Hindlimb muscle (tissue), 1 donor: ENCODE measurements around the gene NEAT1. TPM values are rescaled to one million over a fixed set of nuclear protein-coding genes. Genes with fewer than 3 reads are reported as not detected.
A peak's percentile ranks its signal among the peaks of the same experiment; 100 is the strongest.

ENCODE experiments used
- DNase-seq: peaks from one replicate; pipeline ENCODE4 v3.0.0-alpha.2; 2013
- polyA plus RNA-seq: library from polyadenylated mRNA; unstranded; fragments of 120-200 nt; gene quantifications from one replicate; pipeline ENCODE4 v1.2.1, GENCODE V29; 2013; ENCODE audit not compliant: insufficient read length

Gene NEAT1
- polyA plus RNA-seq, 1 donor: 88.9 TPM

- peak; percentile 100 for DNase-seq
These were observed 65.1 kb downstream of the NEAT1 start for GRCh38 chr11:65487467-65488272.

- DNase-seq: no peak
These were observed 65.9 kb downstream of the NEAT1 start for GRCh38 chr11:65488273-65489034.

- DNase-seq: no peak
These were observed 66.6 kb downstream of the NEAT1 start for GRCh38 chr11:65489035-65489705.

DNA sequence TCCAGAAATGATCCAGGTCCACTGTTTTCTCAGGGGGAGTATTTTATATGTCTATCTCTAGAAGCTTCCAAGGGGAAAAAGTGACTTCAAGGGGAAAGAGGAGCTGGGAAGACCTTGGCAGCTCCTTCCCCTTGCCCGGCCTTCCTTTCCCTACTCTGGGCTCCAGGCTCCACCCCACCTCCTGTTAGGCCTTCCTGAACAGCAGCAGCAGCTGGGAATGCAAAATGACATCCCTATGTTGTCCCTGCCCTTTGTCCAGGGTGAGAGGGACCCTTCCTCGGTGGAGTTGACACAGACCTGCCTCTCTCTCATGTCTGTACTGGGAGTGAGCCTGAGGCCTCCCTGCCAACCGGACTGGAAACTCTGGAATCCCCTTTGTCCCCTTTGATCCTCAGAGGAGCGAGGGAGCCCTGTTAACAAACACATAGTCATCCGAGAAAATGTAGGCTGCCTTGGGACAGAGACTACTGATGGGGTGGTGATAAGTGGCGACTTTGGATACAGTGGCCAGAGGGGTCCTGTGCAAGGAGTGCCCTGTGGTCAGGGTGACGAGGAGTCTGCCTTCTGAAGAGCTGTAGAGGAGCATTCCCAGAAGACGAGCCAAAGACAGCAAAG lies 67.2 kb downstream of the NEAT1 start:
- DNase-seq: no peak

DNA sequence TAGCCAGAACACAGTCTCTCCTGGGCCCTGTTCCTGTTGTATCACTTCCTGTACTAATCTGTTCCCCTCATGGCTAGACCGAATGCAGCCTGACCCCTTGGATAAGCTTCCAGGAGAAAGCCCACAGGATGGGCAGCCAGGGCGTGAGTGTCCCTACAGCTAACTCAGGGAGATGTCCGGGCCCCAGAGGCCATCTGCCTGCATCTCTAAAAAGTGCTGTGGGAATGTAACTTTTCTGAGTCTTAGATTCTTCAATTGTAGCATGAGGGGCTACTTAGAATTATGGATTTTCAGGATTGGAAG lies 68.5 kb downstream of the NEAT1 start:
- no peak for DNase-seq

GRCh38 chr11:65491614-65492386 lies 69.2 kb downstream of the NEAT1 start:
- DNase-seq: no peak

DNA sequence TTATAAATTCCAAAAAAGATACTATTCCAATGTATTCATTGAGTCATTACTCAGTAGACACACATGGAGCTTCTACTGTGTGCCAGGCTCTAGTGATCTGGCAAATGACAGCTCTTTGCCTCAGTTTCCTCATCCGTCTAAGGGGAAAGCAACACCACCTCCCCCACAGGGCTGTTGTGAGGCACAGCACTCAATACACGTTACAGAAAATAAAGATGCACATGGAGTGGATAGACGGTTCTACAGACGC lies 69.7 kb downstream of the NEAT1 start:
- DNase-seq: no peak

DNA sequence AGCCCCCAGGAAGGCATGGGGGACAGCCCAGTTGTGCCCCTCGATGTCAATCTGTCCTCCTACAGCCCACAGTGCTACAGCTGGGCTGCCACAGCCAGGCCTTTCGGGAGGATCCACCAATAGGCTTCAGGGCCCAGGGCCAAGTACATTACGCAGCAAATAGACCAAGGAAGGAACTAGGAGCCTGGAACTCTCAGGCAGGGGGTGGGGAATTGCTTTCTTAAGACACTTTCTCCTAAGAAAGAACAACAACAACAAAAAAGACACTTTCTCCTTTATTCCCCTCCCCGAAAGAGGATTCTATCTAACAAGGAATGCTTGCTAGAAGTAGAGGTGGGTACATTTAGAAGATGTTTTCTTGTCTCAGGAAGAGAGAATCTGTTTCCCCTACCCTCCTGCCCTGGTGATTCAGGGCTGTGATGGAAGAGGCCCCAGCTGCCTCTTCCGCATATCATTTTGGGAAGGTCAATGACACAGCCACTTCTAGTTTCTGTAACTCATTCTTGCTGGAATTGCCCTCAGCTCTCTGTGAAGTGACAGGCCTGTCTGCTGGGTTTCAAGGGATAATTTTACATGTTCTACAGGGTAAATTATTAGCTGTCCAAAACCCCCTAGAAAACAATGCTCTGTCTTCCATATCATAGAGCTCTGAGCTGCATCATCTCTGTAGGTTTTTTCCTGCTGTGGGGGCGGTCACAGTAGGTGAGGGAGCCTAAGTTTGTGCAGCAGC lies 70.2 kb downstream of the NEAT1 start:
- peak; percentile 88 for DNase-seq

- DNase-seq: no peak
These were observed 71.0 kb downstream of the NEAT1 start for GRCh38 chr11:65493367-65494176.

Other genes starting within 250 kb of the NEAT1 start
- 99.7 TPM for gene CAPN1, start 240.9 kb upstream of the NEAT1 start, polyA plus RNA-seq
- 36.5 TPM for gene POLA2, start 160.8 kb upstream of the NEAT1 start, polyA plus RNA-seq
- 38.8 TPM for gene CDC42EP2, start 107.9 kb upstream of the NEAT1 start, polyA plus RNA-seq
- gene DPF2, start 88.9 kb upstream of the NEAT1 start, polyA plus RNA-seq: 48.6 TPM
- gene TIGD3, start 68.0 kb upstream of the NEAT1 start, polyA plus RNA-seq: 0.22 TPM
- 10.0 TPM for gene SLC25A45, start 40.2 kb upstream of the NEAT1 start, polyA plus RNA-seq
- 11.4 TPM for gene FRMD8, start 36.2 kb upstream of the NEAT1 start, polyA plus RNA-seq
- 191 TPM for gene MALAT1, start 76.2 kb downstream of the NEAT1 start, polyA plus RNA-seq
- 54.1 TPM for gene SCYL1, start 102.3 kb downstream of the NEAT1 start, polyA plus RNA-seq
- gene LTBP3, start 135.6 kb downstream of the NEAT1 start, polyA plus RNA-seq: 126 TPM
- gene ZNRD2, start 147.7 kb downstream of the NEAT1 start, polyA plus RNA-seq: 61.4 TPM
- 52.5 TPM for gene FAM89B, start 149.7 kb downstream of the NEAT1 start, polyA plus RNA-seq
- 391 TPM for gene EHBP1L1, start 153.3 kb downstream of the NEAT1 start, polyA plus RNA-seq
- gene KCNK7, start 173.0 kb downstream of the NEAT1 start, polyA plus RNA-seq: 1.8 TPM
- 33.6 TPM for gene MAP3K11, start 191.4 kb downstream of the NEAT1 start, polyA plus RNA-seq
- gene PCNX3, start 193.0 kb downstream of the NEAT1 start, polyA plus RNA-seq: 21.7 TPM
- 41.7 TPM for gene SIPA1, start 215.3 kb downstream of the NEAT1 start, polyA plus RNA-seq
- 50.6 TPM for gene RELA, start 240.1 kb downstream of the NEAT1 start, polyA plus RNA-seq